Neural progenitor cell (in vitro differentiated cells): ENCODE measurements around the gene MADD.

Experiments
- EZH2 ChIP-seq: fragments of 200-600 bp; sonication (generic); IDR thresholded peaks from 2 replicates; pipeline ENCODE4 v1.6.1; 2017; ENCODE audit warnings: antibody characterized with exemption, mild to moderate bottlenecking, moderate library complexity
- EZH2phosphoT487 ChIP-seq: fragments of 200-600 bp; sonication (generic); IDR thresholded peaks from 2 replicates; pipeline ENCODE4 v1.6.1; 2017; ENCODE audit warnings: antibody characterized with exemption
- TF ChIP-seq, protein P1 (sequence below): fragments of 200-600 bp; sonication (generic); IDR thresholded peaks from 2 replicates; pipeline ENCODE4 v1.5.1; 2017; ENCODE audit warnings: antibody characterized with exemption, mild to moderate bottlenecking

DNA sequence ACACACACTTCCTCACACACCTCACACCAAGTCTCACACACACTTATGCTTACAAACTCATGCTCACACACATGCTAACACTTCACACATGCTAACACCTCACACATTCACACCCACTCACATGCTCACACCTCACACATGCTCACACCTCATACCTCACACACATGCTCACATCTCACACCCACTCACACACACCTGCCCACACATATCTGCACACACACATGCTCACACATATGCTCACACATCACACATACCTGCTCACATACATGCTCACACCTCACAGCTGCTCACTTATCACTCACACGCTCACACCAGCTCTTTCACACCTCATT is 87.0 kb downstream of the MADD start:
- TF ChIP-seq, protein P1, sequence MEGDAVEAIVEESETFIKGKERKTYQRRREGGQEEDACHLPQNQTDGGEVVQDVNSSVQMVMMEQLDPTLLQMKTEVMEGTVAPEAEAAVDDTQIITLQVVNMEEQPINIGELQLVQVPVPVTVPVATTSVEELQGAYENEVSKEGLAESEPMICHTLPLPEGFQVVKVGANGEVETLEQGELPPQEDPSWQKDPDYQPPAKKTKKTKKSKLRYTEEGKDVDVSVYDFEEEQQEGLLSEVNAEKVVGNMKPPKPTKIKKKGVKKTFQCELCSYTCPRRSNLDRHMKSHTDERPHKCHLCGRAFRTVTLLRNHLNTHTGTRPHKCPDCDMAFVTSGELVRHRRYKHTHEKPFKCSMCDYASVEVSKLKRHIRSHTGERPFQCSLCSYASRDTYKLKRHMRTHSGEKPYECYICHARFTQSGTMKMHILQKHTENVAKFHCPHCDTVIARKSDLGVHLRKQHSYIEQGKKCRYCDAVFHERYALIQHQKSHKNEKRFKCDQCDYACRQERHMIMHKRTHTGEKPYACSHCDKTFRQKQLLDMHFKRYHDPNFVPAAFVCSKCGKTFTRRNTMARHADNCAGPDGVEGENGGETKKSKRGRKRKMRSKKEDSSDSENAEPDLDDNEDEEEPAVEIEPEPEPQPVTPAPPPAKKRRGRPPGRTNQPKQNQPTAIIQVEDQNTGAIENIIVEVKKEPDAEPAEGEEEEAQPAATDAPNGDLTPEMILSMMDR: no peak
- TF ChIP-seq EZH2phosphoT487: no peak
- TF ChIP-seq EZH2: no peak
